Chondrocyte (in vitro differentiated cells): Measurements from ENCODE around the gene GDF9. TPM values are rescaled to one million over a fixed set of nuclear protein-coding genes. Genes with fewer than 3 reads are reported as not detected.

Experiments
- DNase-seq: peaks from one replicate; pipeline ENCODE4 v3.0.0; 2021; ENCODE audit warnings: mixed read lengths, low spot score
- H3K27ac Mint-ChIP-seq: one replicate; pipeline ENCODE4 v1.8.0; 2021; ENCODE audit warnings: mild to moderate bottlenecking, moderate library complexity, mixed read lengths; ENCODE audit not compliant: unreplicated experiment
- H3K27me3 Mint-ChIP-seq: 2 replicates; pipeline ENCODE4 v1.8.0; 2021; ENCODE audit warnings: low read depth, mixed read lengths
- H3K36me3 Mint-ChIP-seq: 2 replicates; pipeline ENCODE4 v1.8.0; 2021; ENCODE audit warnings: low read depth, mixed read lengths
- H3K4me1 Mint-ChIP-seq: 2 replicates; pipeline ENCODE4 v1.8.0; 2021; ENCODE audit warnings: low read depth, mild to moderate bottlenecking, mixed read lengths
- H3K4me3 Mint-ChIP-seq: one replicate; pipeline ENCODE4 v1.8.0; 2021; ENCODE audit warnings: mild to moderate bottlenecking, moderate library complexity, mixed read lengths; ENCODE audit not compliant: unreplicated experiment
- H3K9me3 Mint-ChIP-seq: 2 replicates; pipeline ENCODE4 v1.8.0; 2021; ENCODE audit warnings: low read depth, mixed read lengths
- total RNA-seq: library from RNA; stranded (reverse); gene quantifications from 3 replicates; pipeline ENCODE4 v1.2.1, GENCODE V29; 2021
- TF ChIP-seq, protein P1 (sequence below): fragments of 200-600 bp; sonication (generic); IDR thresholded peaks from 2 replicates; pipeline ENCODE4 v1.5.0; 2021; ENCODE audit warnings: antibody characterized with exemption, mild to moderate bottlenecking, moderate library complexity

Gene GDF9
- total RNA-seq, 1 donor from 2014 or later: 0.30 TPM

DNA sequence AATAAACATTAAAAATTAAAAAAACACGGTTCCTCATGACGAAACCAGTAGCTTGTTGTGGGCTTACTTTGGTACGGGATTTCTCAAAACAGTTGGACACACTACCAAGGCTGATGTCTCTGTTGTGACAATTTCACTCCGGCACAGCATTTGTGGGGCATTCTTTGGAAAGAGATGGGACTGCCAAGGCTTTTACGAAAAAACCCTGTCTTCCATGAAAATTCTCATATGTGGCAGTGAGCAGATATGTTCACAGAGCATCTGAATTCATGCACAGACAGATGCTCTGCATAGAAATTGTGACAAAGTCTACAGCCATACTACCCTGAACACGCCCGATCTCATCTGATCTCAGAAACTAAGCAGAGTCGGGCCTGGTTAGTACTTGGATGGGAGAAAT is 18.0 kb downstream of the GDF9 start:
- no peaks in the 10 kb centered on the region for H3K27me3 Mint-ChIP-seq
- no peak overlapping the region for H3K4me3 Mint-ChIP-seq
- TF ChIP-seq, protein P1, sequence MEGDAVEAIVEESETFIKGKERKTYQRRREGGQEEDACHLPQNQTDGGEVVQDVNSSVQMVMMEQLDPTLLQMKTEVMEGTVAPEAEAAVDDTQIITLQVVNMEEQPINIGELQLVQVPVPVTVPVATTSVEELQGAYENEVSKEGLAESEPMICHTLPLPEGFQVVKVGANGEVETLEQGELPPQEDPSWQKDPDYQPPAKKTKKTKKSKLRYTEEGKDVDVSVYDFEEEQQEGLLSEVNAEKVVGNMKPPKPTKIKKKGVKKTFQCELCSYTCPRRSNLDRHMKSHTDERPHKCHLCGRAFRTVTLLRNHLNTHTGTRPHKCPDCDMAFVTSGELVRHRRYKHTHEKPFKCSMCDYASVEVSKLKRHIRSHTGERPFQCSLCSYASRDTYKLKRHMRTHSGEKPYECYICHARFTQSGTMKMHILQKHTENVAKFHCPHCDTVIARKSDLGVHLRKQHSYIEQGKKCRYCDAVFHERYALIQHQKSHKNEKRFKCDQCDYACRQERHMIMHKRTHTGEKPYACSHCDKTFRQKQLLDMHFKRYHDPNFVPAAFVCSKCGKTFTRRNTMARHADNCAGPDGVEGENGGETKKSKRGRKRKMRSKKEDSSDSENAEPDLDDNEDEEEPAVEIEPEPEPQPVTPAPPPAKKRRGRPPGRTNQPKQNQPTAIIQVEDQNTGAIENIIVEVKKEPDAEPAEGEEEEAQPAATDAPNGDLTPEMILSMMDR: no peak
- no peaks in the 10 kb centered on the region for H3K4me1 Mint-ChIP-seq
- no peak for DNase-seq
- no peak overlapping the region for H3K27ac Mint-ChIP-seq
- no peaks in the 10 kb centered on the region for H3K36me3 Mint-ChIP-seq
- no peaks in the 10 kb centered on the region for H3K9me3 Mint-ChIP-seq

DNA sequence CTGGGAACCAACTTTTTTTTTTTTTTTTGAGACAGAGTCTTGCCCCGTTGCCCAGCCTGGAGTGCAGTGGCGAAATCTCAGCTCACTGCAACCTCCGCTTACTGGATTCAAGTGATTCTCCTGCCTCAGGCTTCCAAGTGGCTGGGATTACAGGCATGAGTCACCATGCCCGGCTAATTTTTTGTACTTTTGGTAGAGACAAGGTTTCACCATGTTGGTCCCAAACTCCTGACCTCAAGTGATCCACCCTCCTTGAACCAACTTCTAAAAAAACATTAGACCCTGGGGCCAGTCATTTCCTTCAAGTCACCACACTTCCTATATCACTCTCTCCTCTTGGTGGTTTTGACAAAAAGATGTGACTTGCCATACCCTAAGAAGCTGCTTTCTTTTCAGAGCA is 25.0 kb downstream of the GDF9 start:
- H3K27me3 Mint-ChIP-seq: no peaks in the 10 kb centered on the region
- no peak overlapping the region for H3K4me3 Mint-ChIP-seq
- no peak for DNase-seq
- no peak overlapping the region for H3K27ac Mint-ChIP-seq
- TF ChIP-seq, protein P1: no peak
- H3K4me1 Mint-ChIP-seq: no peaks in the 10 kb centered on the region
- H3K9me3 Mint-ChIP-seq: no peaks in the 10 kb centered on the region
- no peaks in the 10 kb centered on the region for H3K36me3 Mint-ChIP-seq

DNA sequence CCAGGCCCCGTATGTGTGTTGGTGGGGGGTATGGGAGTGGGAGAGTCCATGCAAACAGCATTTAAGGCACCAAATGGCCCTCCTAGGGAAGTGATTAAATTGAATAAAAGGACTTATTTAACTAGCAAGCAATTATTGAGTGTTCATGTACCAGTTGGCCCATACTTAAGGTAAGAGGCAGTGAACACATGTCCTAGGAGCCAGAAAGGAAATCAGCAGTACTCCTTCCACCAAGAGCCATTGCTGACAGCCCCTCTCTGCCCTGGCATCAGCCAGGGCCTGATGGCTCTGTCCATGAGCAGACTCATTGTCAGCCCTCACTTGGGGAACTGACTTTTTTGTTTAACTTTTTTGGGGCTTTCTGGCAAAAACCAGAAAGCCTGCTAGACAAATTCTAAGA is 25.4 kb downstream of the GDF9 start:
- no peak overlapping the region for H3K4me3 Mint-ChIP-seq
- H3K36me3 Mint-ChIP-seq: no peaks in the 10 kb centered on the region
- no peaks in the 10 kb centered on the region for H3K27me3 Mint-ChIP-seq
- H3K9me3 Mint-ChIP-seq: no peaks in the 10 kb centered on the region
- TF ChIP-seq, protein P1: no peak
- H3K27ac Mint-ChIP-seq: no peak overlapping the region
- no peak for DNase-seq
- H3K4me1 Mint-ChIP-seq: no peaks in the 10 kb centered on the region

DNA sequence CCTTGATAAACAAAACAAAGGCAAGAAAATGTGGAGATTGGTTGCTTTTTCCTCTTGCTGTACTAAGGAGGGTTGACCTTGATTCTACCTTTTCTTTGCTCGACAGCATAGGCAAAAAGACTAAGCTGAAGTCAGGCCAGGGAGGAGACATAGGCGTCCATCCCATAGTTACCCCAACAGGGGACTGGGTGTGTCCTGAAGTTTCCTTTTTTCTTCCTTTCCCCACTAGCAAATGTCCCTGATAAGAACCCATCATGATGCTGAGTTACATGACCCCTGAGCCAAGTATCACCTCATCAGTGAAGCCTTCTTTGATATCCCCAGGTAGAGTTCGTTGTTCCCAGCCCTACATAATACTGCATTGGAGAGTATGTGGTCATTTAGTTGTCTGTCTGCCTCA is 26.0 kb downstream of the GDF9 start:
- Mint-ChIP-seq H3K27ac (no peak overlapping the region), H3K9me3 (no peaks in the 10 kb centered on the region), H3K36me3 (no peaks in the 10 kb centered on the region)

DNA sequence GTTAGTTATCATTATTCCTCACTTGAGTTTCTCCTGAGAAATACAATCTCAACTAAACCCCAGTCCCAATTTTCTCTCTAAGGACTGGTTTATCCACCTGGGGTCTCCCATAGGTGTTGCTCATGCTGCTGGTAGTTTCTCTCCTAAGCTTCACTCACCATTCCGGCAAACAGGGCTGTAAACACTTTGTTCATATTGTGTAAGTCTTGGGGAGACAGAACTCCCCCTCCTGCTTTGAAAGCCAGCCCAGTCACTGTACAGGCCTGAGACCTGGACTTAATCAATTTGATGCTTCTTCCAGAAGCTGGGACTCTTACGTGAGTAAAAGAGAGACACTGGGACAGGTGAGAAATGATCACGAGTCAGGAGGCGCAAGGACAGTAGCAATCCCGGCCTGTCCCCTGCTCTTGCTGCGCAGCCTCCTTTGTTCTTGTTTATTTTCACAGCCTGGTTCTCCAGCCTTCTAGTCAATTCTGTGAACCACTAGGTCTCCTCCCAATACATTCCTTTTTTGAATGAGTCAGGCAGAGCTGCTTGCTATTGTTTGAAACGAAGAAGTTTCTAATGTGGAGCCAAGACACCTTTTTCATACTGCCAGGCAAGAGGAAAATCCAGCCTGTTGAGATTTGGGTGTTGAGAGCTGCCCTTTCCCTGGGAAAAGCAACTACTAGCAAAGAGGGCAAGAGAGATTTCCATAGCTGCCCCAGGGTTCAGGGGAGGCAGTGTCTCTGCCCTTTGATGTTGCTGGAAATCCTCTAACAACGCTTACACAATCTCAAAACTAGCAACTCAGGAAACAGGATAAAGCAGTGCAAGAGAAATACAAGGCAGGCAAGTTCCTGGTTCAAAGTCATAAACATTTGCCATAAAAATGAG is 26.6 kb downstream of the GDF9 start:
- no peak overlapping the region for H3K4me3 Mint-ChIP-seq
- TF ChIP-seq, protein P1: no peak
- no peak overlapping the region for H3K27ac Mint-ChIP-seq
- no peaks in the 10 kb centered on the region for H3K9me3 Mint-ChIP-seq
- no peaks in the 10 kb centered on the region for H3K27me3 Mint-ChIP-seq
- no peaks in the 10 kb centered on the region for H3K4me1 Mint-ChIP-seq
- no peaks in the 10 kb centered on the region for H3K36me3 Mint-ChIP-seq
- DNase-seq: no peak

More for the DNA sequence above, 26.0 kb downstream of the GDF9 start:
- no peak overlapping the region for H3K4me3 Mint-ChIP-seq
- H3K4me1 Mint-ChIP-seq: no peaks in the 10 kb centered on the region
- TF ChIP-seq, protein P1: no peak
- no peak for DNase-seq
- no peaks in the 10 kb centered on the region for H3K27me3 Mint-ChIP-seq
